Measurements from ENCODE around the gene ALMS1. TPM values are rescaled to one million over a fixed set of nuclear protein-coding genes. Genes with fewer than 3 reads are reported as not detected.
"Not testable (repeated sequence)": the region's sequence is repeated elsewhere in the genome, so short reads cannot be mapped to it uniquely, and the experiment has no call there.

ALMS1 gene
- 21.5 TPM for total RNA-seq

GRCh38 chr2:73385504-73386341, at the start of gene ALMS1:
TSS of gene ALMS1 (plus strand) at chr2:73385836. CDS start at chr2:73385869, 33 bp downstream.
- peak; percentile 90 for DNase-seq (ENCODE audit: low spot score)

- DNase-seq (ENCODE audit: low spot score), result no peak
Measured at GRCh38 chr2:73337828-73338227, 47.8 kb upstream of the ALMS1 start.

GRCh38 chr2:73339201-73339600, 46.4 kb upstream of the ALMS1 start:
- DNase-seq (ENCODE audit: low spot score), result no peak

GRCh38 chr2:73341039-73341438, 44.6 kb upstream of the ALMS1 start:
- DNase-seq (ENCODE audit: low spot score), result peak; percentile 58

- no peak for DNase-seq (ENCODE audit: low spot score)
Measured at GRCh38 chr2:73343992-73344391, 41.6 kb upstream of the ALMS1 start.

GRCh38 chr2:73344747-73345146, 40.9 kb upstream of the ALMS1 start:
- not testable (repeated sequence) for DNase-seq (ENCODE audit: low spot score)

- DNase-seq (ENCODE audit: low spot score), result no peak
Measured at GRCh38 chr2:73350035-73350691, 35.5 kb upstream of the ALMS1 start.

GRCh38 chr2:73356097-73356496, 29.5 kb upstream of the ALMS1 start:
- no peak for DNase-seq (ENCODE audit: low spot score)

- DNase-seq (ENCODE audit: low spot score), result no peak
Measured at GRCh38 chr2:73359915-73360697, 25.5 kb upstream of the ALMS1 start.

- no peak for DNase-seq (ENCODE audit: low spot score)
Measured at GRCh38 chr2:73366060-73366459, 19.6 kb upstream of the ALMS1 start.

GRCh38 chr2:73368781-73369180, 16.9 kb upstream of the ALMS1 start:
- no peak for DNase-seq (ENCODE audit: low spot score)

- no peak for DNase-seq (ENCODE audit: low spot score)
Measured at GRCh38 chr2:73370348-73370747, 15.3 kb upstream of the ALMS1 start.

- no peak for DNase-seq (ENCODE audit: low spot score)
Measured at GRCh38 chr2:73373344-73373743, 12.3 kb upstream of the ALMS1 start.

GRCh38 chr2:73374269-73374668, 11.4 kb upstream of the ALMS1 start:
- no peak for DNase-seq (ENCODE audit: low spot score)

GRCh38 chr2:73376681-73377080, 9.0 kb upstream of the ALMS1 start:
- no peak for DNase-seq (ENCODE audit: low spot score)

- DNase-seq (ENCODE audit: low spot score), result no peak
Measured at GRCh38 chr2:73383036-73383435, 2.6 kb upstream of the ALMS1 start.

- DNase-seq (ENCODE audit: low spot score), result no peak
Measured at GRCh38 chr2:73385123-73385503, 523 bp upstream of the ALMS1 start.

GRCh38 chr2:73386342-73386868, 769 bp downstream of the ALMS1 start:
- no peak for DNase-seq (ENCODE audit: low spot score)

- no peak for DNase-seq (ENCODE audit: low spot score)
Measured at GRCh38 chr2:73386894-73387636, 1.4 kb downstream of the ALMS1 start.

- DNase-seq (ENCODE audit: low spot score), result no peak
Measured at GRCh38 chr2:73402386-73403103, 16.9 kb downstream of the ALMS1 start.

GRCh38 chr2:73403237-73403636, 17.6 kb downstream of the ALMS1 start:
- no peak for DNase-seq (ENCODE audit: low spot score)
